Colon (tissue), 2 donors: ENCODE results near the gene GALNT7.

ENCODE experiments used
- FAIRE-seq: peaks from 2 replicates; lab custom pipeline; 2012; peaks lifted over from hg19 to GRCh38; lab: Jason Lieb, UNC
- donor health status: control.
- donor health status: control.

GALNT7 gene

DNA sequence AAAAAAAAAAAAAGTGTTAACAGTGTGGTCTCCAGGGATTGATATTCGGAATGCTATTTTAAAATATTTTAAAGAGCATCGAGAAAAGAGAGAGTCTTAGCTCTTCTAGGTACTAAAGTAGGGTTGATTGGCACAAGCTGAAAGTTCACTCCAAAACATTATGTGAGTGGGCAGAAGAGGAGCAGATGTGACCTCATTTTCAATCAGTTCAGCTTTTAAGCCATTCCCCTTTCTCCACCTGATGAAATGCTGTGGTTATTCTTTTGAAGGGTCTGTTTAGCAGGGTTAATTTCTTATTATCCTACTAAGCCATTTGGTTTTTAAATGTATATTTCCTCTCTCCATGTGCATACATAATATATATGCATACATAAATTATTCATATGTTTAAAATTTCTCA lies 69.2 kb downstream of the GALNT7 start:
- FAIRE-seq = no peak

DNA sequence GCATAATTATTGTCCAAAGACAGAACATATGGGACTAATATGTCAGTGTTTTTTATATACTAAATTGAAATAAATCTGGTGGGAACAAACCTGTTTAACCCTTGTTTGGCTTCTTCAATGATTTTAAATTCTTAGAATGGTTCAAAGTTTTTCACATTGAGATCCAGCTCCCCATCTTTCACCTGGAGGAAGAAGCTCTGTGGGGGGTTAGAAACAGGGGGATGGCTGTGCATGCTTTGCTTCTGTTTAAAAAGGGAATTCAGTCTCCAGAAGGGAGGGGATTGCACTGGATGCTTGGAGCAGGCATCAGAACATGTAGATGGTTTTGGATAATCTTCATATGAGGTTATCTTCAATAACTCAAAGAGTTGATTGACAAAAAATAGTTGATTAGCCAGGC lies 72.1 kb downstream of the GALNT7 start:
- no peak for FAIRE-seq

DNA sequence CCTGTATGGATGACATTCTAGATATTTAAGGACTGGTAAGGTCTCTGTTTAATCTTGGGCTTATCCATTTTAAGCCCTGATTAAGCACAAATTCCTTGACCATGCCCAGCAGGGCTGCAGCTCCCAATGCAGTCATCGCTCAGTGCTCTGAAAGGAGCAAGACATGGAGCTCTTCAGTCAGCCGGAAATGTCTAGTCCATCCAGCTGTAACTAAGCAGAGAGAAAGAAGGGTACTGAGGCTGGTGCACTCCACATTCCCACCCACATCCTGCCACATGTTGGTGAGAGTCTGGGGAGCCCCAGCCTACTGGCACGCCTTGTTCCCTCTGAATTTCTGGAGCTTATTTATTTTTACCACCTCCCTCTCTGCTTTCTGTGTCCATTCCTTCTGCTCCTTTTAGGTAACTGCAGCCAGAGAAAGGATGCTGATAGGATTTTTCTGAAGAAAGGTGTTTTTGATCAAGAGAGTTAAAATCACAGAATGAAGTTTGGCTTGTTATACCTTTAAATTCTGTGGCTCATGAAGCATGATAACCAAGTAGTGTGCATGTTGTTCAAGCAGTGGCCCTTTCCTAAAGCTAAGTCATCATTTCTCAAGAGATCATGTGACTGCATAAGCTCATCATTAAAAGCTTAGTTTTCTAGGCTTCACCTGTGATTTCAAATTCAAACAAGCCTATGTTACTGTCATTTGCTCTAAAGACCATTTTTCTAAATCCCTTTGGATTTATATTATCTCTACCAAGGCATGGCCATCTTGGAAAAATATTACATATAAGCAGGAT lies 74.0 kb downstream of the GALNT7 start:
- no peak for FAIRE-seq

DNA sequence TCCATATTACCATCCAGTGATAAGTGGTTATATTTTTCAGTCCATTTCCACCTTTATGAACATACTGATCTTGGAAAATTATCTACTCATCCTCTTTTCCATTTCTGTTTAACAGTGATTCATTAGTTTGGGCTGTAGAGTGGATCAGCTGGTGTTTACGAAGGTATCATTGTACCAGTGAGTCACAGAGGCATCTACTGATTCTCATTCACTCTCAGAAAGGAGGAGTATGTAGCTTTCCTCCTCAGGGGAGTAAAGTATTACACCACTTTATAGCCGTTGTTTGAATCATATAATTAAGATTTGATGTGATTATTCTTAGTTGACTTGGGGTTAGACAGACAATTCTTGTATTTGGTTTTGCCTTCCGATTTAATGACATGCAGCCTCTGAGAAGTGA lies 74.7 kb downstream of the GALNT7 start:
- FAIRE-seq = no peak

DNA sequence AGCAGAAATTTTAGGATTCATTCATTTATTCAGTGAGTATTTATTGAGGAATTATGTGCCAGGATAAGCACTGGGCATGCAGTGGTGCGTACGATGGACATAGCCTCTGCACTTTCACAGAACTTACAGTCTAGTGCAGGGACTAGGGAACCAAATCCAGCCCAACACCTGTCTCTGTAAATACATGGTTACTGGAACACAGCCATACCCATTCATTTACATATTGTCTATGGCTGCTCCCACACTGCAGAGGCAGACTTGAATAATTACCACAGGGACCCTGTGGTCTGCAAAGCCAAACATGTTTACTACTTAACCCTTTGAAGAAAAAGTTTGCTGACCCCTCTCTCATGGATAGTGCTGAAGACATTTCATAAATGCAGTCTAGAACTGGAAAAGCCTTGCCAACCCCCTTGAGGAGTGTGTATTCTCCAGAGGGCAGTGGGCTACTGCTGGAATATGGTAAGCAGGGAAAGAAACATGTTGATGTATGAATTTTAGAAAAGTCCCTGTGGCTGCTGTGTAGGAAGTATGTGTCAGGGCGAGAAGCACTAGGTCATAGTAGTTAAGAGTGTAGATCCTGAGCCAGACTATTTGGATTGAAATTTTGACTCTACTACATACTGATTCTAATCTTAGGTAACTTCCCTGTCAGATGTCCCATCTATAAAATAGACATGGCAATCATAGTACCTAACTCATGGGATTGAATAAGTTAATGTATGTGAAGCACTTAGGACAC lies 75.5 kb downstream of the GALNT7 start:
- no peak for FAIRE-seq

DNA sequence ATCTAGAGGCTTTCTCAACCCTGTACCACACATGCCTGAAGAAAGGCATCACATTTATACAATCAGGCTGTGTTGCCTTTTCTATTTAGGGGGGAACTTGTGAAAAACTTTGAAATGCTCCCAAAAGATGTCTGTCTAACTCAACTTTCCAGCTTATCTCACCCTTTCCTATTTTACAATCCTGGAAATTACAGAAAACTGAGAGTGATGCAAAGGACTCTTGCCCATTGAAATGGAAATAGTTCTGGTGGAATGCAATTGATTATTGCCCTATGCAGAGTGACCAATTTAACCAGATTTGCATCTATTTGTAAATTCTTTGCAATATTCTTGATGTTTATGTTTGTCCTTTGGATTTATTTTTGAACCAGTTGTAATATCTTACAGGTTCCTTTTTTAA lies 77.3 kb downstream of the GALNT7 start:
- FAIRE-seq = no peak

DNA sequence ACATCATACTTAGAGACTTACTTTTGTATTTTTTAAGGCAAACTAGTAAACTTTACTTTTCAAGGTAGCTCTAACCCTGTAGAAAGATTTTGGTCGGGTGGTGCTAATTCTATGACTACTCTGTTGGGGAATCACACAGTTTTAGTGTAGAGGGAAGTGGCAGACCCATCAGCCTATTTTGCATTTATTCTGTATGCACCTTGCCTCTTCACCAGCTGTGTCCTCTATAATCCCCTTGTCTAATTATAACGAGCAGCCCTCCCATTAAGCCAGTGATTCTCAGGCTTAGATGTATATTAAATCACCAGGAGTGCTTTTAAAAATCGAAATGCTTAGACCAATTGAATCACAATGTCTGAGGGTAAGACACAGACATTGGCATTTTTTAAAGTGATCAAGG lies 78.1 kb downstream of the GALNT7 start:
- FAIRE-seq = no peak

DNA sequence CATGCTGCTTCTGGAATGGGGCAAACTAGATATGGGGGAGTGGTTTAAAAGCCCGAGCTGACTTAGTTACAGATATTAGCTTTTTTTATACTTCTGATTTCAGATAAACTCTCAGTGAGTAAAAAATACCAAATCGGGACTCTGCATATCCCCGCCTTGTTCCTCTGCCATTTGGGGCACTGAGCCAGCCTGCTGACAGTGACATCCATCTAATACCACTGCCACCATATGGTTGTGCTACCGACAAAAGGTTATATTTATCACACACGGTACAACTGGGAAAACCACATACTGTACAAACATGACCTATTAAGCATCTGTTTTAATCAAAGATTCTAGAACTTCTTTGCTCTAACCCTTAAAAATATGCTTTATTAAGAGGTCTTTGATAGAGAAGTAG lies 78.7 kb downstream of the GALNT7 start:
- FAIRE-seq = no peak

DNA sequence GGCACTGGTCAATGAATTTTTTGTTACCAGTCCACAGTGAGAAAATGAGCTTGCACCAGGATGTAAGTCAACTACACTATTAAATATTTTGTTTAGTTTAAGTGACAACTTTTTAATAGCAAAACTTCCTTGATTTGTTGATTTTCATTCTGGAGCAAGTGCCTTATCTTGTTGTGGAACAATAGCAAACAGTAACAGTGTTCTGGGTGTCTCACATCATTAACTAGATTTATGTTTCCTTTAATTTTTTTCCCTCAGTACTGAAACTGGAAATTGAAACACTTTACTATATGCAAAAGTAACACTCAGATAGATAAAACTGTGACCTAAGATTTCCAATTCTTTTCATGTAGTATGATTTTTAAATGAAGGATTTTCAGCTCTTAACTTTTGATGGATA lies 80.1 kb downstream of the GALNT7 start:
- no peak for FAIRE-seq

DNA sequence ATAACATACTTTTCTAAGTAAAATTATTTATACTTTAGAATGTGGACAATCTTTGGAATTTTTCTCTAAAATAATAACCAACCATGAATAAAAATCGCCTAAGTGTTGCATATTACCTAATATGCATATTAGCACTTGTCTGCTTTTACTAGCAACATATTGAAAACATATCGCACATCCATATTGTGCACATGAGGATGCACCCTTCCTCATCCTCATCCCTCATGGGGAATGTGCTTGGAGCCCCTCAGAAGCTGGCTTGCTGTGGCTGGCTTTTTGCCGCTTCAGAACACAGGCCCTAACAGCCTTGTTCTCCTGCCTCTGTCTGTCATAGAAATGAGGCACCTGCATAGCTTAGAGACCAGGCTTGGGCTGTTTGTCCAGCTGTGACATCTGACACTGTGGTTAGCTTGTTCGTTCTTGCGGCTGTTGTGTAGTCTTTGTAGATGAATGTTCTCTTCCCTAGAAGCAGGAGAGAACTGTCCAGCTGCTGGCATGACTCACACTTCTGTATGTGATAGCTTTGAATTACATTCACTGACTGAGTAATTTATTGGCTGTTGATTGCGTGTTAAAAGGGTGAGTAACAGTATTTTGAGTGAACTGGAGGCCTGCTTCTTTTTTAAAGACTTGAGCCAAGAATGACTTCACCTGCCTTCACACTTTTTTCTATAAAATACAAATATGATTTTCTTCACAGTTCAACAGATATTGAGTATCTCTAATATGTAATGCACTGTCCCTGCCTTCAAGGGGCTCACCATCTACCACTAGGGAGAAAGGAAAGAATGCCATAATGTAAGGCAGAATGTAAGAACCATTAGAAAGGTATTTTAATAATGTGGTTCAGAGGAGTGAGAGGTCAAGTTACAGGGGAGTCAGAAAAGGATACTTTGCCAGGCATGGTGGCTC lies 83.7 kb downstream of the GALNT7 start:
- no peak for FAIRE-seq

DNA sequence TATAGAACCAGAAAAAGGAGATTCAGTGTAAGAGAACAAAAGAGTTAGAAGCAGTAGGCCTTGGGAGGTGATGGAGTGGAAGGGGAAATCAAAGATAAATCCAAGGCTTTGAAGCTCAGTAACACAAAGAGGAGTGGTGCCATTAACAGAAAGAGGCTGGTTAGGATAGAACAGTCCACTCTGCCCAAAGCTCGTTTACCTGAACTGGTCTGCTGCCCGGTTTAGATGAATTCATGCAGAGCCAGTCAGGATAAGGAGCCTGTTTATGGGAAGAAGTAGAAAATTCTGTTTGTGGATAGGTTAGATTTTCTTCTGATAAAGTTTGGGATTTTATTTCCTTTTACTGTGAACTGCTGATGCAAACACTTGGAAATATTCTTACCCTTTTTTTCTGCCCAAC lies 85.0 kb downstream of the GALNT7 start:
- FAIRE-seq = no peak

DNA sequence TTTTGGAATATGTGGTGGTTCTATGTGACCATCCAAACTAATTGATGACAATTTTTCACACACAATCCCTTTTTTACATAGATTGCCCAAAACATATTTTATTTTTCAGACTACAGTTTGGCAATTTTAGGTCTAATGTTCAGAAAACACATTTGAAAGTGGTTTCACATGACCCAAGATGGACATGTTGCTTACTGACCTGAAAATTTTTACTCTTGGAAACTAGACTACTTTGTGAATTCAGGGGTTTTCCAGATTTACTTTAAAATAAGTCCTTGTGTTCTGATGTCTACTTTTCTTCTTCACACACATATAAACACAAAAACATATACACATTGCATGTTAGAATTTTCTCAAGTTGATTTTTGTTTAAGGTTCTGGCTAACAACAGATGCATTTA lies 86.0 kb downstream of the GALNT7 start:
- no peak for FAIRE-seq

DNA sequence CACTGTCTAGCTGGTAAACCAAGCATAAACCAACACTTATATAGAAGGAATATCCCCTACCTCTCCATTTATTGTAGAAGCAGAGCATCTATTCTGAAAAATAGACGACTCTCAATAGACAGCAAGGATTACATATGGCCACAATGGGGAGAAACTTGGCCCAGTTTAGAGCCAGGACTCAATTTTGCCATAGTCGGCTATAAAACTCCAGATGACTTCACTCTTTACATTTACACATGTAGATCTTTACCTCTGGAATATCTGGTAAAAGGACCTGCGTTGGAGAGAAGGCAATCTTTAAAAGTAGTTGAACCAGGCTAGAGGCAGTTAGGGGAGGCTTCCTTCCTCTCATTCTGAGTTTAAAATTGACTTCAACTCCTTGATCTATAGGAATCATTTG lies 88.2 kb downstream of the GALNT7 start:
- no peak for FAIRE-seq

DNA sequence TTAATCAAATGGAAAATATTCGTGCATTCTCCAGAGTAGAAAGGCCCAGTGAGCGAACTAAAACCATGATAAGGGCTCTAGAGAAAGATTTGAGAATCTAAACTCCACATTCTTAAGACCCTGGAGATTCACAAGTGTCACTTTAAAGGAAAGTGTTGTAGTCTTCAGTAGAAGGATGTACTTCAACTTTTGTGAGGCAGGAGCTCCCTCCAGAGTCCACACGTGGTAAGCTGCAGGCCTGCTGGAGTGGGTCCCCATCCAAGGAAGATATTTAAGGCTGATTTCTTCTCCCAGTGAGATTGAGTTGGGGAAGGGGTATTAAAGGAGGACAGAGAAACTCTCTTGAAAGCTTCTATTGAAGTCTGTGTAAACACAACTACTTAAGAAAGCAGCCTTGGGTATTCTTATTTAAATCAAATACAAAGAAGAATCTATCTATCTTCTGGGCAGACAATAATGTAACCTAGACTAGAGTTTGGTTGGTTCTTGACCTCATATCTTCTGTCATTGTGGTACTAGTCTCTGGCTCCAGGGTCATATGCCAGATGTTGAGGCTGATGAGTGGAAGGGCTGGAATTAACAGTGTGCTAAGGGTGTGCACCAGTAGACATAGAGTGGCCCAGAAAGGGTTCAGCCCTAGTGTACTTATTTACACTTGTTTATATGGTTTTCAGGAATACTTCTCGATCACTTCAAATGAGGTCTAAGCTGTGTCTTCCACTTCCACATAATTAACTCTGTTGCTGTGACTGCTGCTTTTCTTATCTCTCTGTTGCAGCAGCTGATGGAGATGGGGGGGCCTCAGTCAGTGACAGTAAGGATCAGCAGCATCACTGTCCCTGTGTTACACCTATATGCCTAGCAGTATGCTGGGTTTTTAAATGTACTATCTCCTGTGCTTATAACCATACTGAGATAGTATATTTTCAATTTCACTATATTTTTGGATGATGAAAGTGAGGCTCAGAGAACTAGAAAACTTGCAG lies 89.4 kb downstream of the GALNT7 start:
- FAIRE-seq = no peak

DNA sequence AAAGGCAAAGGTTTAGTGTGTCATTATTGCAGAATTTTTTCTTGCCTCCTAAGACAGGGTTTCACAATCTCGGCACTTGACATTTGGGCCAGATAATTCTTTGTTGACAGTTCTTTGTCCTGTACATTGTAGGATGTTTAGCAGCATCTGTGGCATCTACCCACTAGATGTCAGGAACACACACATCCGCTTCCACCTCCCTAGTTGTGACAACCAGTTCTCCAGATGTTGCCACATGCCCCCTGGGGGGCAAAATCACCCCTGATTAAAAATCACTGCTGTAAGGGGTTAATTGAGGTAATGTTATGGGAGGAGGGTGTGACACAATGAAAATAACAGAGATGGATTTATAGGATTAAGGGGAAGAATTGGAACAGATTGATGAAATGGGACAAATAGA lies 90.3 kb downstream of the GALNT7 start:
- FAIRE-seq = no peak

DNA sequence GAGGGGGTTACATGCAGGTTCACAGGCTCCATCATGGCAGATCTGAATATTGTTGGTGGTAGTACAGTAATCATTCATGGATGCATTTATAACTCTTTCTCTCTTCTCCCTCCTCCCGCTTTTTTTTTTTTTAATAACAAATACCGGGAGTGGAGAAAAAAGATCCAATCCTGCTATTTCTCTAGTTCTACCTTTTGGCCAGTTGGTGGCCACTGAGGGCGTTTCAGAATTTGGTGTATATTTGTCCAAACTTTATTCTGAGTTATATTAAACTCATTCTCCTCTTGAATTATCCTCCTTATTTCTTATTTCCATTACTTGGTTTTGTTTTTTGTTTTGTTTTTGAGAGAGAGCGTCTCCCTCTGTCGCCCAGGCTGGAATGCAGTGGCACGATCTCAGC lies 90.7 kb downstream of the GALNT7 start:
- no peak for FAIRE-seq

DNA sequence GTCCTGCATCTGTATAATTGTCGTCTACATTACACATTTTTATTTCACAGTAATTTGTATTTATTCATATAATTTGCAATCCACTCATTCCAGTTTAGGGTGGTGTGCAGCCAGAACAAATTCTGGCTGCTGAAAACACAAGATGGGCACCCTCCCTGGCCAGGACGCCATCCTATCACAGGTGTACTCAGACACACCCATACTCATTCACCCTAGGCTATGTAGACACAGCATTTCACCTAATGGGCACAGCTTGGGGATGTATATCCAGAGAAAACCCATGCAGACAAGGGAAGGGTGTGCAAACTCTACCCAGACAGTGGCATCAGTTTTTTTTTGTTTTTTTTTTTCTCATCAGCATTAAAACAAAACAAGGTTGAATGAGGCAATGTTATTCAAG lies 92.4 kb downstream of the GALNT7 start:
- no peak for FAIRE-seq

DNA sequence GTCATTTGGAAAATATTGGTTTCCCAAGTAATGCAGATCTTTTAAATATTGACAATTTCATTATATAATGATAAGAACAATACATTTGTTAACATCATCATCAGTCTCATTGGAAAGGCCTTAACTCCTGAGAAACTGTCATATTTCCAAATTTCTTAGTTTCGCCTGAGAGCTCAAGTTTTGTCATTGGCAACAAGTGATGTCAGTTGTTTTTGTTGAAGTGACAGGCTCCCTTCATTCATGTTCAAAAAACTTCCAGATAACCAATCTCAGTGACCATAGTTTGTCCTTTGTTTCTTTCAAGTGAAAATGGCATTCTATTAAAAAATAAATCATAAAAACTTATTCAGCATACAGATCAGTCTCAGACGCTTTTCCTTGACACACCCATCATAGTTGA lies 93.8 kb downstream of the GALNT7 start:
- FAIRE-seq = no peak

DNA sequence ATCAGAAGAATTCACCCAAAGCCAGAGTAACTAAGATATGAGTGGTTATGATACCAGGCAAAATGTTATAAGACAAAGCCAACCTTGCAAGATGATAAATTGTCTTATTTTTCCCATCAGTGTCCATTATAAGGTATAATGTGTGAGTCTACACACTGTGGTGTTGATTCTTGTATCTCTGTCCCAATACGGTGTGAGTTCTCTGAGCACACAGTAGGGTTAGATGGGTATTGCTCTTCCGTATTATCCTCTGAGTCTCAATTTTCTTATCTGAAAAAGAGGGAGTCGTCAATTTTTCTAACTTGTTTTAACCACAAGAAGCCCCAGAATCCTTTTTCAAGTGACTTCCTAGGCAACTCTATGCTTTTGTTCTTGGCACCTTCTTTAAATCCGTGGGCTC lies 95.6 kb downstream of the GALNT7 start:
- FAIRE-seq = no peak

DNA sequence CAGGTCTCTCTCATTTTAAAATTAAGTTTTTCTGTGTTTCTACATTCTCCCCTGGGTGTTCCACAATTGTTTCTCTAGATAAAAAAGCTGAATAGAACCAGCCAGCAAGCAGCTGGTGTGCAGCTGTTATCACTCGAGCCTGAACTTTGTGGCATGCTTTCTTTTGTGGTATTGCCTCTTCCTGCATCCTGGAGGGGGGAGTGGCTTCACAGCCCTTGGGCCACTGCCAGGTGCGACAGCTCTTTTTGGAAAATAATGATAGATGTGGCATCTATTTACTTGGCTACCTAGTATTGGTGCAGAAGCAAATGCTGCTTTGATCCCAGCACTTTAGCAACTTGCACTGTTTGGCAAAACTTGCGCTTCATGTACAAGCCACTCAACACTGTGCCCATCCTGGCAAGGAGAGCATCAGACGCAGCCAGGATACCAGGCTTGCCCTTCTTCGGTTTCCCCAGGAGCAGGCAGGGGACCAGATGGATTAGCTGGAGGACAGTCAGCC lies 96.1 kb downstream of the GALNT7 start:
- no peak for FAIRE-seq

DNA sequence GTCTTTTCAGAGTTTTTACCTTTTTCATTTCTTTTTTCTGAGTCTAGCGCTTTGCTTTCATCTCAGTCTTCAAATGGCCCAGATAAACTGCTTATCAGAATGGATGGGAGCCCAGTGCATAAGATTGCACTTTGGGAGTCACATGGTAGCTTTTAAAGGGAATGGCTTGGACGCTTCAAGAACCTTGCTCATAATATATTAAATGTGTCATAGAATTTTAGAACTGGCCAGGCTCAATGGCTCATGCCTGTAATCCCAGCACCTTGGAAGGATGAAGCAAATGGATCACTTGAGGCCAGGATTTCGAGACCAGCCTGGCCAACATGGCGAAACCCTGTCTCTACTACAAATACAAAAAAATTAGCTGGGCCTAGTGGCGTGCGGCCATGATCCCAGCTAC lies 97.1 kb downstream of the GALNT7 start:
- FAIRE-seq = no peak
